ENCODE results near the gene SMCO4.

SMCO4 gene

DNA sequence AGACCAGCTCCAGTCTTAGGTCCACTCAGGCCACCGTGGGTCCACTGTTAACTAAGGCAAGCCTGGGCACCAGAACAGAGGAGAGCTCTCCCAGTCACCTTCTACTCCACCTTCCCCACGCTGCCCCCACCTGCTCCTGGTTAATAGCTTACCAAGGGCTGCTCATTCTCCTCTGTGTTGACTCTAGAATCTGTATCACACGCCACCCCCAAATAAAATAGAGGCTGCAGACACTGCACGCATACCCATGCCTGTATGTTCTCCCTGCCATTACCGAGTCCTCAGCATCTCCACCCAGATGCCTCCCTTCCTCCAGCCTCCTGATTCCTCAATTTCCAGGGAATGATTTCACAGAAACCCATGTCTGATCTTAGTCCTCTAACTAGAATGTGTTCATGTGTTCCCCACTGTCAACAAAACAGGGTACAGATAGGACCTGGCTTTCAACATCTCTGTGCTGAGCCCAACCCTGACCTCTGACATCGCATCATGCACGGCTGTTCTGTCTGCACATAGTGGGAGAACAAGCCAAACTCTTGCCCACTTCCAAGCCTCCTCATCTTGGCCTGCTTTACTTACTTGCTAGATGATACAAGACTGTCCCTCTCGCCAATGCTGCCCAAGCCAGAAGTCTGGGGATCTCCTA is 49.8 kb downstream of the SMCO4 start:
- Histone ChIP-seq H3K36me3 (ENCODE audit: control insufficient read depth in 1 of 2, insufficient read depth in 2 of 2, low read length in 2 of 2) (peaks cover 13 to 22% of the 10 kb centered on the region in 2 donors), H3K4me1 (ENCODE audit: control insufficient read depth in 1 of 2, insufficient read depth in 2 of 2, low read length in 2 of 2) (peaks cover 5 to 7% of the 10 kb centered on the region in 2 donors), H3K4me3 (ENCODE audit: low read depth in 1 of 2, low read length in 2 of 2) (no peak overlapping the region), H3K9ac (ENCODE audit: low read depth in 1 of 2, low read length in 2 of 2) (no peak overlapping the region), H3K27me3 (ENCODE audit: control insufficient read depth in 1 of 2, insufficient read depth in 2 of 2, low read length in 2 of 2) (no peaks in the 10 kb centered on the region), H3K9me3 (ENCODE audit: control insufficient read depth in 1 of 2, low read length in 2 of 2) (no peaks in the 10 kb centered on the region), H3K27ac (ENCODE audit: low read depth, low read length) (no peak overlapping the region)

DNA sequence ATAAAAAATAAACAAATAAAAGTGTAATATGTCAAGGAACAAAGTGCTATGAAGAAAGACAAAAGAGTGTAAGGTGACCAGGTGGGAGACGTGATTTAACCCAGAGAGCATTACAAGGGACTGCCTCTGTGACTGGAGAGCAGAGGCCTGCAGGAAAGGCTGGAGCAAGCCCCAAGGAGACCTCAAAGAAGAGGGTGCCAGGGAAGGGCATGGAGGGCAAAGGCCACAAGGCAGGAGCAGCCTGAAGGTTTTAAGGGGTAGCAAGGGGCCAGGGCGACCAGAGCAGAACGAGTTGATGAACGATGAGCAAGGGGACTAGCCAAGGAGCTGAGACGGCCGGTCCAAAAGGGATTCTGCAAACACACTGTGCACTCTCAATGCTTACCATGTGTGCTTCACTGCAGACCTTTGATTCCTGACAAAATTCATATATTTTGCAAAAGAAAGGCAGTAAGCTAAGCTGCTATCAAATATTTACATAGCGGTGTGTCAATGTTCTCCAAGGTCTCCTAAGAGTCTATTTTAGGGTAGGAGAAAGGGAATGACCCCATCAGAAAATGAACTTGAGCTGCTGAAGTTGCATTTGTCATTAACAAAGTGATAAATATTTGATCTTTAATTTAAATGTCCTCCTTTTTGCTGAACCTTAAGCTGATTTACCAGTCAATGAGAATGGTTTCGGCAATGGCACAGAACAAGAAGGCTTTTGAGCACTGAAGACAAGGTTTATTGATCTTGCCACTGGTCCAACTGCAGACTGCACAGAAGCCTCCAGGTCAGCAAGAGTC is 50.5 kb downstream of the SMCO4 start:
- Histone ChIP-seq H3K4me3 (ENCODE audit: low read depth in 1 of 2, low read length in 2 of 2) (no peak overlapping the region), H3K4me1 (ENCODE audit: control insufficient read depth in 1 of 2, insufficient read depth in 2 of 2, low read length in 2 of 2) (peaks cover 5 to 7% of the 10 kb centered on the region in 2 donors), H3K9me3 (ENCODE audit: control insufficient read depth in 1 of 2, low read length in 2 of 2) (no peaks in the 10 kb centered on the region), H3K27me3 (ENCODE audit: control insufficient read depth in 1 of 2, insufficient read depth in 2 of 2, low read length in 2 of 2) (no peaks in the 10 kb centered on the region), H3K9ac (ENCODE audit: low read depth in 1 of 2, low read length in 2 of 2) (no peak overlapping the region), H3K36me3 (ENCODE audit: control insufficient read depth in 1 of 2, insufficient read depth in 2 of 2, low read length in 2 of 2) (peaks cover 14 to 28% of the 10 kb centered on the region in 2 donors), H3K27ac (ENCODE audit: low read depth, low read length) (no peak overlapping the region)

DNA sequence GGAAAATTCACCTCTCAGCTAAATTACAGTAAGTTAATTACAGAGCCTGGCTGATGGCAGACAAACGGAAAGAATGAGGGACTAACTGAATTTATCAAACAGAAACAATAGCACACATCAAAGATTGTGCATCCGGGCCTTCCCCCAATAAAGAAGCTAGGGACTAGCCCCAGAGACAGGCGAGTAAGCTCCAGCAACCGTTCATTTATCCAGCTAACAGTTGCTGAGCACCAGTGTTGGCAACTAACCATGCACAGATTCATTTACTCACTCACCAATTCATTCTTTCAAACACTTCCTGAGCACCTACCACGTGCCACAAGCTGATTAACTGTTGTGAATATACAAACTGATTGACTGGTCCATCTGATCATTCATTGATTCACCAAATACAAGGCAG is 51.2 kb downstream of the SMCO4 start:
- Histone ChIP-seq H3K36me3 (ENCODE audit: control insufficient read depth in 1 of 2, insufficient read depth in 2 of 2, low read length in 2 of 2) (peaks cover 11 to 22% of the 10 kb centered on the region in 2 donors), H3K4me3 (ENCODE audit: low read depth in 1 of 2, low read length in 2 of 2) (no peak overlapping the region), H3K27me3 (ENCODE audit: control insufficient read depth in 1 of 2, insufficient read depth in 2 of 2, low read length in 2 of 2) (no peaks in the 10 kb centered on the region), H3K9me3 (ENCODE audit: control insufficient read depth in 1 of 2, low read length in 2 of 2) (no peaks in the 10 kb centered on the region), H3K4me1 (ENCODE audit: control insufficient read depth in 1 of 2, insufficient read depth in 2 of 2, low read length in 2 of 2) (peaks cover 5 to 7% of the 10 kb centered on the region in 2 donors), H3K9ac (ENCODE audit: low read depth in 1 of 2, low read length in 2 of 2) (no peak overlapping the region), H3K27ac (ENCODE audit: low read depth, low read length) (no peak overlapping the region)

DNA sequence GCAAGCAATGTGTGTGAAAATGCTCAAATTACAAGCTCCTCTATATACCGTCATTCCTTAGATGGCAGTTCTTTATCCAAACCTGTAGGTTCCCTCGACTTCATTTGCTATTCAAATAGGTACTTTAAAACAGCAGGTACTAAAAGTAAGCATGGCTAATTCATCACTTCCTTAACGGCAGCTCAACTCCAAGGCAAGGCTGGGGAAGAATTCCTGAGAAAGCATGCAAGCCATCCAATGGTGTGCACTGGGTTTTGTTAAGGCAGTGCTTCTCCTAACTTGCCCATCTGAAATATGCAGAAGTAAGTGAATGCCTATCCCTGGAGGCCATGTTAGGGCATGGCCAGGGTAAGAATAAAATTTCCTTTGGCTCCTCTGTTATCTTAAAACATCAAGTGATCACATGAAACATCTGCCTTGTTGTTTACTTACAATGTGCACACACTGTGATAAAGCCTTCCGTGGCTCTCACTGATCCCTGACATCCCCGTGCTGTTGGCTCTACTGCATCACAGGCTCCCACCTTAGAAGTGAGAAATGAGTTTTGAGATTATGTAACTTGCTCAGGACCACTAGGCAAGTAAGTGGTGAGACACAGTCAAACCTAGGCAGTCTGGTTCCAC is 52.1 kb downstream of the SMCO4 start:
- Histone ChIP-seq H3K27ac (ENCODE audit: low read depth, low read length) (no peak overlapping the region), H3K36me3 (ENCODE audit: control insufficient read depth in 1 of 2, insufficient read depth in 2 of 2, low read length in 2 of 2) (peaks cover 11 to 16% of the 10 kb centered on the region in 2 donors), H3K9ac (ENCODE audit: low read depth in 1 of 2, low read length in 2 of 2) (no peak overlapping the region), H3K4me1 (ENCODE audit: control insufficient read depth in 1 of 2, insufficient read depth in 2 of 2, low read length in 2 of 2) (peaks cover 5 to 7% of the 10 kb centered on the region in 2 donors), H3K27me3 (ENCODE audit: control insufficient read depth in 1 of 2, insufficient read depth in 2 of 2, low read length in 2 of 2) (no peaks in the 10 kb centered on the region), H3K9me3 (ENCODE audit: control insufficient read depth in 1 of 2, low read length in 2 of 2) (no peaks in the 10 kb centered on the region), H3K4me3 (ENCODE audit: low read depth in 1 of 2, low read length in 2 of 2) (no peak overlapping the region)

DNA sequence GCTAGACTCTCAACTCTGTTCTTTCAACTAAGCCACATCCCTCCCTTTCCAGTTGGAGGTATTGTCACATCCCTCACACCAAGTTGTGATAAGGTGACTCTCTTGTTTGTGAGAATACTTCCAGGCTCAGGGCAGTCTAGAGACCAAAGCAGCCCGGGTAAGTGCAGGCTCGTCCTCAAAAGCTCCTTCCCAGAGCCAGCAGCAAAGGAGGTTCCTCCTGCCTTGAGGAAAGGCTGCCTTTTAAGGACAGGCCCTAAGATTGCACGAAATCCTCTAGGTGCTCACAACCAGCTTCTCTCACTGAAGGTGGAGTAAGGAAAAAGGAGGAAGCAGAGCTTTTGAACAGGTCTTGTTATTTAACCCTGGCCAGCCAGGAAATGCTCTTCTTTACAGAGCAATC is 53.4 kb downstream of the SMCO4 start:
- peaks cover 5 to 7% of the 10 kb centered on the region in 2 donors for H3K4me1 ChIP-seq (ENCODE audit: control insufficient read depth in 1 of 2, insufficient read depth in 2 of 2, low read length in 2 of 2)

DNA sequence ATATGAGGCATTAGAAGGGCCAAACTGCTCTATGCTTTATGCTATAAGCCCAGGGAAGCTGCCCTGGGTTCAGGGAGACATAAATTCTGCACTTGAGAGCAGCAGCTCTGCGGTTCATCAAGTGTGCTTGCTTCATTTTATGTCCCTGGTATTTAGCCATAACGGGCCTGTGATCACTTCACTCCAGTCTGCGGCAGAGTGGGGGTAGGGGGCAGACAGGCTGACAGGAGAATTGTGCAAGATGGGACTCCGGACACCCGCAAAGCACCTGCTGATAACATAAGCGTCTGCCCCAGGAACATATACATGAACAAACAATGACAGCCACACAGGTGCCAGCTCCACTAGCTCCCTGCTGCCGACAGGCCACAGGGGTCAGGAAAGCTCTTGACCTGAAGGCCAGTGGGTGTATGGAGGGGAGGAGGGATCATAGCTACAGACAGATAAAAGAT is 56.1 kb downstream of the SMCO4 start:
- no peak overlapping the region for H3K4me3 ChIP-seq (ENCODE audit: low read depth in 1 of 2, low read length in 2 of 2)
- H3K36me3 ChIP-seq (ENCODE audit: control insufficient read depth in 1 of 2, insufficient read depth in 2 of 2, low read length in 2 of 2), result peaks cover 4 to 14% of the 10 kb centered on the region in 2 donors
- H3K27me3 ChIP-seq (ENCODE audit: control insufficient read depth in 1 of 2, insufficient read depth in 2 of 2, low read length in 2 of 2), result no peaks in the 10 kb centered on the region
- peaks cover 0 to 1% of the 10 kb centered on the region in 2 donors for H3K4me1 ChIP-seq (ENCODE audit: control insufficient read depth in 1 of 2, insufficient read depth in 2 of 2, low read length in 2 of 2)
- no peak overlapping the region for H3K9ac ChIP-seq (ENCODE audit: low read depth in 1 of 2, low read length in 2 of 2)
- no peak overlapping the region for H3K27ac ChIP-seq (ENCODE audit: low read depth, low read length)
- H3K9me3 ChIP-seq (ENCODE audit: control insufficient read depth in 1 of 2, low read length in 2 of 2), result no peaks in the 10 kb centered on the region

More for the DNA sequence above, 53.4 kb downstream of the SMCO4 start:
- Histone ChIP-seq H3K9me3 (ENCODE audit: control insufficient read depth in 1 of 2, low read length in 2 of 2) (no peaks in the 10 kb centered on the region), H3K36me3 (ENCODE audit: control insufficient read depth in 1 of 2, insufficient read depth in 2 of 2, low read length in 2 of 2) (peaks cover 6 to 15% of the 10 kb centered on the region in 2 donors), H3K9ac (ENCODE audit: low read depth in 1 of 2, low read length in 2 of 2) (no peak overlapping the region), H3K27ac (ENCODE audit: low read depth, low read length) (no peak overlapping the region), H3K4me3 (ENCODE audit: low read depth in 1 of 2, low read length in 2 of 2) (no peak overlapping the region), H3K27me3 (ENCODE audit: control insufficient read depth in 1 of 2, insufficient read depth in 2 of 2, low read length in 2 of 2) (no peaks in the 10 kb centered on the region)

DNA sequence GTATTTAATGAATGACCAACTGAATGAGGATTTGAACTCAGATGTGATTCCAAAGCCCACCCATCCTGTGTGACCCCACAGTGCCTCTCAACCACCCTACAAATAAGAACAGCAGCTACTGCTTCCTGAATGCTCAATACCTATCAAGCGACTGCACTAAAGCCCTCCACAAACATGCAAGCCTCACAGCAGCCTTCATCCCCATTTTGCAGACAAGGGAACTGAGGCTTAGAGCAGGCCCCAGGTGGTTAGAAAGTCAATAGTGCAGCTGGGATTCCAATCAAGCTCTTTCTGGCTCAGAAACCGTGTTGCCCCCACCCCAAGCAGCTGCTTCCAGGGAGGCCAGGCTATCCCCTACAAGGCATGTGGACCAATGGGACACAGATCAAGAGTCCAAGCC is 57.2 kb downstream of the SMCO4 start:
- Histone ChIP-seq H3K9me3 (ENCODE audit: control insufficient read depth in 1 of 2, low read length in 2 of 2) (no peaks in the 10 kb centered on the region), H3K27me3 (ENCODE audit: control insufficient read depth in 1 of 2, insufficient read depth in 2 of 2, low read length in 2 of 2) (no peaks in the 10 kb centered on the region), H3K4me3 (ENCODE audit: low read depth in 1 of 2, low read length in 2 of 2) (no peak overlapping the region), H3K4me1 (ENCODE audit: control insufficient read depth in 1 of 2, insufficient read depth in 2 of 2, low read length in 2 of 2) (peaks cover 7 to 11% of the 10 kb centered on the region in 2 donors), H3K36me3 (ENCODE audit: control insufficient read depth in 1 of 2, insufficient read depth in 2 of 2, low read length in 2 of 2) (peaks cover 4 to 11% of the 10 kb centered on the region in 2 donors), H3K27ac (ENCODE audit: low read depth, low read length) (no peak overlapping the region), H3K9ac (ENCODE audit: low read depth in 1 of 2, low read length in 2 of 2) (no peak overlapping the region)

DNA sequence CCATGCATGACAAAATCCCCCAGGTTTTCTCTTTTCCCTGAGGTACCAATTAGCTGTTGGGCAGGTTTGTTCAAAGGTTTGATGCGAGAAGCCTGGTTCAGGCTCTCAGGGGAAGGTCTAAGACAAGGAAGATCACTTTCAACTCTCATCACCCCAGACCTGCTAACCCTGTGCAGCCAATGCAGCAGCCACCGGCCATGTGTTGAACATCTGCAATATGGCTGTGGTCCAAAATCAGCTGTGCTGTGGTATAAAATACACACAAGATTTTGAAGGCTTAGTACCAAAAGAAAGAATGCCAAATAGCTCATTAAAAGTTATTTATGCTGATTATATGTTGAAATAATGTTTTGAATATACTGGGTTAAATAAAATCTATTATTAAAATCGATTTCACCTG is 58.5 kb downstream of the SMCO4 start:
- no peak overlapping the region for H3K4me3 ChIP-seq (ENCODE audit: low read depth in 1 of 2, low read length in 2 of 2)
- H3K36me3 ChIP-seq (ENCODE audit: control insufficient read depth in 1 of 2, insufficient read depth in 2 of 2, low read length in 2 of 2), result peaks cover 4 to 11% of the 10 kb centered on the region in 2 donors
- H3K9me3 ChIP-seq (ENCODE audit: control insufficient read depth in 1 of 2, low read length in 2 of 2), result no peaks in the 10 kb centered on the region
- no peak overlapping the region for H3K9ac ChIP-seq (ENCODE audit: low read depth in 1 of 2, low read length in 2 of 2)
- peaks cover 13 to 17% of the 10 kb centered on the region in 2 donors for H3K4me1 ChIP-seq (ENCODE audit: control insufficient read depth in 1 of 2, insufficient read depth in 2 of 2, low read length in 2 of 2)
- H3K27me3 ChIP-seq (ENCODE audit: control insufficient read depth in 1 of 2, insufficient read depth in 2 of 2, low read length in 2 of 2), result no peaks in the 10 kb centered on the region
- no peak overlapping the region for H3K27ac ChIP-seq (ENCODE audit: low read depth, low read length)

DNA sequence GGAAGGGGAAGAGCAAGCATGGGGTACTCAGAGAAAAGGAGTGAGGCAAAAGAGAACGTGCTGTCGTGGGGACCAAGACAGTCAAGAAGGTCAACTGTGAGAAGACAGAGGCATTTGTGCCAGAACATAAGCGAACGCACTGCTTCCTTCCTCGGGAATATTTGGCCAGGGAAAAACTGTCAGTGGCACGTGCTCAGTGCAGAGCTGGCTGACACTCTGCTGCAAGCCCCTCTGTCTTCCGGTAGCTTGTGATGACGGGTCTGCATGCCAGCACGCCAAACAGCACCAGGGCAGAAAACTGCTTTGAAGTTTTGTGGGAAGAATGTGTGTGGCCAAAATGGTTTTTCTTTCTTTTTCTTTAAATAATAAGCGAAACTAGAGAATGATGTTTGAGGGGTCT is 60.6 kb downstream of the SMCO4 start:
- no peaks in the 10 kb centered on the region for H3K27me3 ChIP-seq (ENCODE audit: control insufficient read depth in 1 of 2, insufficient read depth in 2 of 2, low read length in 2 of 2)
- H3K9me3 ChIP-seq (ENCODE audit: control insufficient read depth in 1 of 2, low read length in 2 of 2), result no peaks in the 10 kb centered on the region
- H3K36me3 ChIP-seq (ENCODE audit: control insufficient read depth in 1 of 2, insufficient read depth in 2 of 2, low read length in 2 of 2), result peaks cover 1 to 15% of the 10 kb centered on the region in 2 donors
- H3K27ac ChIP-seq (ENCODE audit: low read depth, low read length), result no peak overlapping the region
- H3K4me3 ChIP-seq (ENCODE audit: low read depth in 1 of 2, low read length in 2 of 2), result no peak overlapping the region
- peaks cover 13 to 17% of the 10 kb centered on the region in 2 donors for H3K4me1 ChIP-seq (ENCODE audit: control insufficient read depth in 1 of 2, insufficient read depth in 2 of 2, low read length in 2 of 2)
- H3K9ac ChIP-seq (ENCODE audit: low read depth in 1 of 2, low read length in 2 of 2), result no peak overlapping the region

DNA sequence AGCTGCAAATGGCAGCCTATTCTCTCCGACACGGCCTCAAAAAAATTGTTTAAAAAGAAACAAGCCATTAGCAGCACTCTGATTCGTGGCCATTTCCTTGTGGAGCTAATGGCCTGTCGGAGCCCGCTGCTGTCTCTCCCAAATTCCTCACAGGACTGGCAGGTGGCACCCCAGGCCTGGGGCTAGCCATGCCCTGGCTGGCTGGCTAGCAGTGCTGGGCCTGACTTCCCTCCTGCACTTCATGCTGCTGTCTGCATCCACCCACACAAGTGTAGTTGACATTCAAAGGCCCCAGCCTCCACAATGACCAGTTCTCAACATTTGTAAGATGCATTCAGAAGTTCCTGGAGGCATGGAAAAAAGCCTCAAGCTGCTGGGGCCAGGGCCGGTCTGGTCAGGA is 61.5 kb downstream of the SMCO4 start:
- H3K4me1 ChIP-seq (ENCODE audit: control insufficient read depth in 1 of 2, insufficient read depth in 2 of 2, low read length in 2 of 2), result peaks cover 13 to 17% of the 10 kb centered on the region in 2 donors
- no peaks in the 10 kb centered on the region for H3K9me3 ChIP-seq (ENCODE audit: control insufficient read depth in 1 of 2, low read length in 2 of 2)
- H3K36me3 ChIP-seq (ENCODE audit: control insufficient read depth in 1 of 2, insufficient read depth in 2 of 2, low read length in 2 of 2), result peaks cover 0 to 22% of the 10 kb centered on the region in 2 donors
- H3K9ac ChIP-seq (ENCODE audit: low read depth in 1 of 2, low read length in 2 of 2), result no peak overlapping the region
- H3K27me3 ChIP-seq (ENCODE audit: control insufficient read depth in 1 of 2, insufficient read depth in 2 of 2, low read length in 2 of 2), result no peaks in the 10 kb centered on the region
- H3K27ac ChIP-seq (ENCODE audit: low read depth, low read length), result no peak overlapping the region
- H3K4me3 ChIP-seq (ENCODE audit: low read depth in 1 of 2, low read length in 2 of 2), result no peak overlapping the region
